ENCODE measurements around the gene CIB2.

CIB2 gene

GRCh38 chr15:78107471-78107870 lies 23.8 kb downstream of the CIB2 start:
- no peak for DNase-seq (ENCODE audit: low spot score)

GRCh38 chr15:78105476-78106241 lies 25.6 kb downstream of the CIB2 start:
- no peak for DNase-seq (ENCODE audit: low spot score)

GRCh38 chr15:78104566-78105475 lies 26.4 kb downstream of the CIB2 start:
- DNase-seq (ENCODE audit: low spot score), result no peak

- DNase-seq (ENCODE audit: low spot score), result no peak
Measured at GRCh38 chr15:78104119-78104479, 27.1 kb downstream of the CIB2 start.

- peak; percentile 71 for DNase-seq (ENCODE audit: low spot score)
Measured at GRCh38 chr15:78103406-78104118, 27.7 kb downstream of the CIB2 start.

- DNase-seq (ENCODE audit: low spot score), result no peak
Measured at GRCh38 chr15:78102741-78103140, 28.5 kb downstream of the CIB2 start.

- no peak for DNase-seq (ENCODE audit: low spot score)
Measured at GRCh38 chr15:78102211-78102610, 29.0 kb downstream of the CIB2 start.

GRCh38 chr15:78101423-78102105 lies 29.7 kb downstream of the CIB2 start:
- no peak for DNase-seq (ENCODE audit: low spot score)

GRCh38 chr15:78100886-78101285 lies 30.4 kb downstream of the CIB2 start:
- no peak for DNase-seq (ENCODE audit: low spot score)

- DNase-seq (ENCODE audit: low spot score), result no peak
Measured at GRCh38 chr15:78098131-78098755, 33.0 kb downstream of the CIB2 start.

- DNase-seq (ENCODE audit: low spot score), result no peak
Measured at GRCh38 chr15:78097667-78098066, 33.6 kb downstream of the CIB2 start.

GRCh38 chr15:78093242-78094020 lies 37.8 kb downstream of the CIB2 start:
- DNase-seq (ENCODE audit: low spot score), result no peak

GRCh38 chr15:78092261-78093041 lies 38.8 kb downstream of the CIB2 start, which contains the start of gene SH2D7:
Gene SH2D7 (plus strand): TSS chr15:78092561. CDS start chr15:78092585, 24 bp downstream.
- DNase-seq (ENCODE audit: low spot score), result no peak

GRCh38 chr15:78090422-78091063 lies 40.7 kb downstream of the CIB2 start:
- no peak for DNase-seq (ENCODE audit: low spot score)

GRCh38 chr15:78088773-78089080 lies 42.5 kb downstream of the CIB2 start:
- DNase-seq (ENCODE audit: low spot score), result no peak

GRCh38 chr15:78087951-78088772 lies 43.1 kb downstream of the CIB2 start:
- no peak for DNase-seq (ENCODE audit: low spot score)

GRCh38 chr15:78085928-78086327 lies 45.3 kb downstream of the CIB2 start:
- no peak for DNase-seq (ENCODE audit: low spot score)

- no peak for DNase-seq (ENCODE audit: low spot score)
Measured at GRCh38 chr15:78084449-78084750, 46.8 kb downstream of the CIB2 start.
